Measurements from ENCODE around the gene ZEB1. TPM values are rescaled to one million over a fixed set of nuclear protein-coding genes. Genes with fewer than 3 reads are reported as not detected.
"Not testable (repeated sequence)": the region's sequence is repeated elsewhere in the genome, so short reads cannot be mapped to it uniquely, and the experiment has no call there.

The ZEB1 gene
- total RNA-seq, 1 experiment from 2014 or later = 1.4 TPM

- BruUV-seq (replicated peaks) = no TSS peak
- Histone ChIP-seq H3K9me3 (ENCODE audit: insufficient read depth, low read depth) (no peaks in the 10 kb centered on the region), H4K20me1 (ENCODE audit: insufficient read depth) (no peaks in the 10 kb centered on the region), H3K9me2 (ENCODE audit: insufficient read depth) (no peaks in the 10 kb centered on the region), H3K4me2 (peak overlapping the region; percentile 36; the same call in 1 of the 2 replicates), H3F3A (ENCODE audit: insufficient read depth, low read depth) (no peaks in the 10 kb centered on the region), H2AFZ (no peak overlapping the region), H3K79me2 (ENCODE audit: low read depth) (no peaks in the 10 kb centered on the region), H3K4me3 (no peak overlapping the region), H3K4me1 (replicated peaks; ENCODE audit: insufficient read depth) (peaks cover 14% of the 10 kb centered on the region), H3K36me3 (ENCODE audit: low read depth) (no peaks in the 10 kb centered on the region), H3K27ac (no peak overlapping the region), H3K27me3 (ENCODE audit: insufficient read depth, low read depth) (no peaks in the 10 kb centered on the region)
- POLR2A ChIA-PET (ENCODE audit: unreplicated experiment) = no interaction called here
- TF ChIP-seq, protein P1, sequence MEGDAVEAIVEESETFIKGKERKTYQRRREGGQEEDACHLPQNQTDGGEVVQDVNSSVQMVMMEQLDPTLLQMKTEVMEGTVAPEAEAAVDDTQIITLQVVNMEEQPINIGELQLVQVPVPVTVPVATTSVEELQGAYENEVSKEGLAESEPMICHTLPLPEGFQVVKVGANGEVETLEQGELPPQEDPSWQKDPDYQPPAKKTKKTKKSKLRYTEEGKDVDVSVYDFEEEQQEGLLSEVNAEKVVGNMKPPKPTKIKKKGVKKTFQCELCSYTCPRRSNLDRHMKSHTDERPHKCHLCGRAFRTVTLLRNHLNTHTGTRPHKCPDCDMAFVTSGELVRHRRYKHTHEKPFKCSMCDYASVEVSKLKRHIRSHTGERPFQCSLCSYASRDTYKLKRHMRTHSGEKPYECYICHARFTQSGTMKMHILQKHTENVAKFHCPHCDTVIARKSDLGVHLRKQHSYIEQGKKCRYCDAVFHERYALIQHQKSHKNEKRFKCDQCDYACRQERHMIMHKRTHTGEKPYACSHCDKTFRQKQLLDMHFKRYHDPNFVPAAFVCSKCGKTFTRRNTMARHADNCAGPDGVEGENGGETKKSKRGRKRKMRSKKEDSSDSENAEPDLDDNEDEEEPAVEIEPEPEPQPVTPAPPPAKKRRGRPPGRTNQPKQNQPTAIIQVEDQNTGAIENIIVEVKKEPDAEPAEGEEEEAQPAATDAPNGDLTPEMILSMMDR (conservative IDR thresholded peaks at IDR 0.05) = no peak
- no peak for TF ChIP-seq EZH2 (IDR thresholded peaks at IDR 0.05; ENCODE audit: low read depth)
- DNase-seq = peak; percentile 19 to 53
- CTCF ChIA-PET = interaction anchor here (0.5 kb wide), 1 partner anchor 353 kb away, joined by 3 read pairs; no protein-coding TSS in a partner anchor
- intact Hi-C loops (cut with micrococcal nuclease; ENCODE audit: unreplicated experiment) = no loop called here
These were observed 82.3 kb downstream of the ZEB1 start for GRCh38 chr10:31401287-31401686.

DNA sequence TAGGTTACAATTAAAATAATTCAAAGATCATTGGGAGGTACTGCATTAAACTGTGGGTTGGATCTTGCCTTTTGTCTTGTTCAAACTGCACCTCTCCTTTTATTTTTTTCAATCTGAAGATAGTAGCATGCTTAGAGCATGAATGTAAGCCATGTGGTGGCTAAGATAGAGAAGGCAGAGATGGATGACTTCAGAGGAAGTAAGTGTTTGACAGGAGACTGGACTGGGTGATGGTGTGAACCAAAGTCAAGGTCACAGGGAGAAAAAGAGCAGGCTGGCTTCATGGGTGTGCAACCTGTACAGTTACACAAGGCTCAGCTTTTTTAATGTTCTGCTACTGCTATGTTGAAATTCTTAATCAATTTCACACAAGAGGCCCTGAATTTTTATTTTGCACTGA lies 85.6 kb downstream of the ZEB1 start:
- Histone ChIP-seq H3K27me3 (ENCODE audit: insufficient read depth, low read depth) (no peaks in the 10 kb centered on the region), H3K4me1 (replicated peaks; ENCODE audit: insufficient read depth) (peaks cover 14% of the 10 kb centered on the region), H3K36me3 (ENCODE audit: low read depth) (no peaks in the 10 kb centered on the region), H2AFZ (no peak overlapping the region), H3K27ac (no peak overlapping the region), H3K79me2 (ENCODE audit: low read depth) (no peaks in the 10 kb centered on the region), H4K20me1 (ENCODE audit: insufficient read depth) (no peaks in the 10 kb centered on the region), H3K4me2 (no peak overlapping the region), H3K9me3 (ENCODE audit: insufficient read depth, low read depth) (no peaks in the 10 kb centered on the region), H3F3A (ENCODE audit: insufficient read depth, low read depth) (no peaks in the 10 kb centered on the region), H3K4me3 (no peak overlapping the region), H3K9me2 (ENCODE audit: insufficient read depth) (no peaks in the 10 kb centered on the region)
- TF ChIP-seq, protein P1 (conservative IDR thresholded peaks at IDR 0.05) = no peak
- TF ChIP-seq EZH2 (IDR thresholded peaks at IDR 0.05; ENCODE audit: low read depth) = no peak
- ChIA-PET POLR2A (ENCODE audit: unreplicated experiment) (no interaction called here), CTCF (no interaction called here)
- BruUV-seq (replicated peaks) = no TSS peak
- intact Hi-C loops (cut with micrococcal nuclease; ENCODE audit: unreplicated experiment) = no loop called here
- DNase-seq = no peak

DNA sequence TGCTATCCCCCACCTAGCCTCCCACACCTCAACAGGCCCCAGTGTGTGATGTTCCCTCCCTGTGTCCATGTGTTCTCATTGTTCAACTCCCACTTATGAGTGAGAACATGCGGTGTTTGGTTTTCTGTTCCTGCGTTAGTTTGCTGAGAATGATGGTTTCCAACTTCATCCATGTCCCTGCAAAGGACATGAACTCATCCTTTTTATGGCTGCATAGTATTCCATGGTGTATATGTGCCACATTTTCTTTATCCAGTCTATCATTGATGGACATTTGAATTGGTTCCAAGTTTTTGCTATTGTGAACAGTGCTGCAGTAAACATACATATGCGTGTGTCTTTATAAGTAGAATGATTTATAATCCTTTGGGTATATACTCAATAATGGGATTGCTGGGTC lies 86.8 kb downstream of the ZEB1 start:
- DNase-seq; POLR2A ChIA-PET (ENCODE audit: unreplicated experiment); intact Hi-C loops (cut with micrococcal nuclease; ENCODE audit: unreplicated experiment); H3K4me3 ChIP-seq; H3K9me3 ChIP-seq (ENCODE audit: insufficient read depth, low read depth); H3K9me2 ChIP-seq (ENCODE audit: insufficient read depth); H3K4me2 ChIP-seq; H2AFZ ChIP-seq; H3K27ac ChIP-seq; CTCF ChIA-PET; H3F3A ChIP-seq (ENCODE audit: insufficient read depth, low read depth); H3K27me3 ChIP-seq (ENCODE audit: insufficient read depth, low read depth); H3K36me3 ChIP-seq (ENCODE audit: low read depth); BruUV-seq (replicated peaks); H4K20me1 ChIP-seq (ENCODE audit: insufficient read depth); H3K79me2 ChIP-seq (ENCODE audit: low read depth): not testable (repeated sequence)
- peaks cover 13% of the 10 kb centered on the region for H3K4me1 ChIP-seq (replicated peaks; ENCODE audit: insufficient read depth)

DNA sequence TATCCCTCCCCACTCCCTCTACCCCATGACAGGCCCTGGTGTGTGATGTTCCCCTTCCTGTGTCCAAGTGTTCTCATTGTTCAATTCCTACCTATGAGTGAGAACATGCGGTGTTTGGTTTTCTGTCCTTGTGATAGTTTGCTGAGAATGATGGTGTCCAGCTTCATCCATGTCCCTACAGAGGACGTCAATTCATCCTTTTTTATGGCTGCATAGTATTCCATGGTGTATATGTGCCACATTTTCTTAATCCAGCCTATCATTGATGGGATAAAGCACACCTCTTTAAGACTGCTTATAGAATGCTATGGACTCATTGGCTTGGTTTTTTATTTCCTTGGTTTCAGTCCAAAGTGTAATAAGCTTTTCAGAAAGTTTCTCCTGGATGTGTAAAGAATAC lies 93.4 kb downstream of the ZEB1 start:
- DNase-seq; POLR2A ChIA-PET (ENCODE audit: unreplicated experiment); H3K27me3 ChIP-seq (ENCODE audit: insufficient read depth, low read depth); H4K20me1 ChIP-seq (ENCODE audit: insufficient read depth); H3K4me1 ChIP-seq (replicated peaks; ENCODE audit: insufficient read depth); H3F3A ChIP-seq (ENCODE audit: insufficient read depth, low read depth); H3K36me3 ChIP-seq (ENCODE audit: low read depth); CTCF ChIA-PET; BruUV-seq (replicated peaks); H3K79me2 ChIP-seq (ENCODE audit: low read depth); H3K4me2 ChIP-seq; H3K27ac ChIP-seq; H3K9me3 ChIP-seq (ENCODE audit: insufficient read depth, low read depth); H3K4me3 ChIP-seq; H3K9me2 ChIP-seq (ENCODE audit: insufficient read depth); H2AFZ ChIP-seq; intact Hi-C loops (cut with micrococcal nuclease; ENCODE audit: unreplicated experiment): not testable (repeated sequence)

All from PC-9 (cell line).